K562 (cell line): ENCODE measurements around the gene OR51B2. TPM values are rescaled to one million over a fixed set of nuclear protein-coding genes. Genes with fewer than 3 reads are reported as not detected.

Experiments used
- CHAMP1 ChIP-seq: fragments of 450-650 bp; IDR thresholded peaks from 2 replicates; pipeline ENCODE4 v1.6.1; 2016; ENCODE audit warnings: mild to moderate bottlenecking
- COPS2 ChIP-seq: fragments of 450-650 bp; conservative IDR thresholded peaks from 2 replicates; pipeline ENCODE4 v1.6.1; 2016; ENCODE audit warnings: mild to moderate bottlenecking, moderate library complexity
- EWSR1 ChIP-seq: fragments of 450-650 bp; IDR thresholded peaks from 2 replicates; pipeline ENCODE4 v1.6.1; 2018; ENCODE audit warnings: borderline replicate concordance, mild to moderate bottlenecking, low read depth, moderate library complexity; ENCODE audit not compliant: partially characterized antibody
- GTF2A2 ChIP-seq: IDR thresholded peaks from 2 replicates; pipeline ENCODE4 v1.6.1; 2016; ENCODE audit warnings: mild to moderate bottlenecking, missing genetic modification characterization, missing compliant biosample characterization
- KAT8 ChIP-seq: fragments of 450-650 bp; IDR thresholded peaks from 2 replicates; pipeline ENCODE4 v1.6.1; 2016; ENCODE audit warnings: low read depth, mild to moderate bottlenecking
- KDM5B ChIP-seq: fragments of 200-600 bp; sonication (generic); IDR thresholded peaks from 2 replicates; pipeline ENCODE4 v1.6.1; 2012; ENCODE audit warnings: low read depth, mild to moderate bottlenecking, moderate library complexity, low read length, control low read depth, inconsistent platforms; ENCODE audit not compliant: insufficient replicate concordance
- KLF1 ChIP-seq: fragments of 450-650 bp; IDR thresholded peaks from 2 replicates; pipeline ENCODE4 v1.6.1; 2016; ENCODE audit warnings: missing genetic modification characterization, missing compliant biosample characterization
- NR2F6 ChIP-seq: fragments of 450-650 bp; formaldehyde crosslinking; IDR thresholded peaks from 2 replicates; pipeline ENCODE4 v1.4.0; 2020; ENCODE audit warnings: mild to moderate bottlenecking
- PKNOX1 ChIP-seq: fragments of 450-650 bp; IDR thresholded peaks from 2 replicates; pipeline ENCODE4 v1.6.1; 2016
- RB1 ChIP-seq: fragments of 450-650 bp; IDR thresholded peaks from 2 replicates; pipeline ENCODE4 v1.6.1; 2017; ENCODE audit warnings: low read depth, mild to moderate bottlenecking
- RERE ChIP-seq: sonication (generic); formaldehyde crosslinking; IDR thresholded peaks from 2 replicates; pipeline ENCODE4 v1.8.0; 2023; ENCODE audit warnings: missing genetic modification reagents, mild to moderate bottlenecking, borderline replicate concordance
- ZKSCAN3 ChIP-seq: fragments of 250-450 bp; sonication (Bioruptor Pico); IDR thresholded peaks from 2 replicates; pipeline ENCODE4 v1.4.0; 2020
- polyA plus RNA-seq, 8 experiments: library from polyadenylated mRNA; depleted of rRNA in 4 of 8; stranded (reverse) in 5 of 8; unstranded in 3 of 8; fragments of >200 nt; fragmentation: Nextera tagmentation in 2 of 8; fragmentation: Illumina TruSeq in 1 of 8; extraction: Ambion mirVana in 2 of 8; extraction: Trizol in 1 of 8; gene quantifications; 2 replicates each; pipeline versions ENCODE4 v1.2.1 to v1.2.3, GENCODE V29; 2011 to 2014; ENCODE audit warnings: inconsistent platforms in 1 of 8, missing spikeins in 1 of 8
- total RNA-seq, 7 experiments: library from RNA; depleted of rRNA in 6 of 7; stranded (reverse); fragments of >200 nt in 6 of 7; fragmentation: Illumina TruSeq in 2 of 7; extraction: Trizol in 2 of 7; gene quantifications; 2 replicates each; pipeline versions ENCODE4 v1.2.1 to v1.2.3, GENCODE V29; 2011 to 2021; ENCODE audit warnings: low replicate concordance in 1 of 7

The OR51B2 gene
- total and polyA plus RNA-seq, 9 of the 15 experiments (the other 6 are each of a cell fraction or from before 2014, with no cell fraction given), result 0.38 to 6.6 (median 4.0) TPM

- TF ChIP-seq RERE, result no peak
- TF ChIP-seq COPS2, result no peak
- peak; percentile 16; the same call in 1 of the 2 replicates for TF ChIP-seq RB1
- no peak for TF ChIP-seq GTF2A2 (tag)
- TF ChIP-seq NR2F6 (CRISPR knock-in tag), result no peak
- no peak for TF ChIP-seq ZKSCAN3 (CRISPR knock-in tag)
- TF ChIP-seq EWSR1, result no peak
- no peak for TF ChIP-seq KDM5B
- TF ChIP-seq PKNOX1, result peak; percentile 68
- TF ChIP-seq KAT8, result no peak
- TF ChIP-seq KLF1 (tag), result no peak
- peak; percentile 40; the same call in 1 of the 2 replicates for TF ChIP-seq CHAMP1
Measured at GRCh38 chr11:5291207-5291838, 32.8 kb downstream of the OR51B2 start (continued).
